OCI-LY1 (cell line): ENCODE results near the gene ESPL1.

Experiments
- H2AFZ ChIP-seq: fragments of 200-600 bp; sonication (generic), shearing (Covaris generic); 2 replicates; pipeline ENCODE4 v1.6.0; 2014; ENCODE audit warnings: antibody characterized with exemption, mild to moderate bottlenecking, low read length
- H3F3A ChIP-seq: fragments of 200-600 bp; sonication (generic), shearing (Covaris generic); 2 replicates; pipeline ENCODE4 v1.6.0; 2014; ENCODE audit warnings: mild to moderate bottlenecking, antibody characterized with exemption, low read length, moderate library complexity; ENCODE audit not compliant: insufficient read depth
- H3K27ac ChIP-seq: fragments of 200-600 bp; sonication (generic); 2 replicates; pipeline ENCODE4 v1.5.1; 2014; ENCODE audit warnings: low read length, mixed run types, mild to moderate bottlenecking, low read depth; ENCODE audit not compliant: poor library complexity, severe bottlenecking
- H3K27me3 ChIP-seq: fragments of 200-600 bp; sonication (generic); 2 replicates; pipeline ENCODE4 v1.6.0; 2014; ENCODE audit warnings: antibody characterized with exemption, mild to moderate bottlenecking, low read length, moderate library complexity; ENCODE audit not compliant: insufficient read depth
- H3K36me3 ChIP-seq: fragments of 200-600 bp; sonication (generic); 2 replicates; pipeline ENCODE4 v1.6.1; 2014; ENCODE audit warnings: mild to moderate bottlenecking, antibody characterized with exemption, low read length, moderate library complexity, mixed read lengths; ENCODE audit not compliant: insufficient read depth
- H3K4me1 ChIP-seq: fragments of 200-600 bp; sonication (generic); 2 replicates; pipeline ENCODE4 v1.5.1; 2014; ENCODE audit warnings: mild to moderate bottlenecking, low read length, moderate library complexity; ENCODE audit not compliant: insufficient read depth, severe bottlenecking
- H3K4me2 ChIP-seq: fragments of 200-600 bp; sonication (generic), shearing (Covaris generic); 2 replicates; pipeline ENCODE4 v1.6.1; 2014; ENCODE audit warnings: low read length
- H3K4me3 ChIP-seq: fragments of 200-600 bp; sonication (generic); 2 replicates; pipeline ENCODE4 v1.5.1; 2014; ENCODE audit warnings: low read length, low read depth, mild to moderate bottlenecking, mixed read lengths; ENCODE audit not compliant: poor library complexity, severe bottlenecking
- H3K79me2 ChIP-seq: fragments of 200-600 bp; shearing (Covaris generic); 2 replicates; pipeline ENCODE4 v1.6.1; 2016; ENCODE audit warnings: mixed run types, low read length, mixed read lengths; ENCODE audit not compliant: insufficient read depth
- H3K9ac ChIP-seq: fragments of 200-600 bp; sonication (generic), shearing (Covaris generic); 2 replicates; pipeline ENCODE4 v1.6.1; 2014; ENCODE audit warnings: mild to moderate bottlenecking, low read length, mixed read lengths
- H3K9me2 ChIP-seq: fragments of 200-600 bp; sonication (generic), shearing (Covaris generic); 2 replicates; pipeline ENCODE4 v1.6.1; 2014; ENCODE audit warnings: low read depth, mild to moderate bottlenecking, low read length, mixed read lengths
- H3K9me3 ChIP-seq: fragments of 200-600 bp; shearing (Covaris generic); 2 replicates; pipeline ENCODE4 v1.6.1; 2014; ENCODE audit warnings: low read length, mixed read lengths
- H4K20me1 ChIP-seq: fragments of 200-600 bp; sonication (generic), shearing (Covaris generic); 2 replicates; pipeline ENCODE4 v1.6.0; 2016; ENCODE audit warnings: mild to moderate bottlenecking, low read length; ENCODE audit not compliant: insufficient read depth
- EZH2 ChIP-seq: fragments of 200-600 bp; sonication (generic), shearing (Covaris generic); IDR thresholded peaks from 2 replicates; pipeline ENCODE4 v1.8.0; 2017; ENCODE audit warnings: borderline replicate concordance, mixed run types, mild to moderate bottlenecking, antibody characterized with exemption, low read length, moderate library complexity, mixed read lengths
- TF ChIP-seq, protein P1 (sequence below): fragments of 200-600 bp; sonication (generic), shearing (Covaris generic); IDR thresholded peaks from 2 replicates; pipeline ENCODE4 v1.5.1; 2017; ENCODE audit warnings: mild to moderate bottlenecking, antibody characterized with exemption, low read length, moderate library complexity, mixed read lengths

ESPL1 gene

DNA sequence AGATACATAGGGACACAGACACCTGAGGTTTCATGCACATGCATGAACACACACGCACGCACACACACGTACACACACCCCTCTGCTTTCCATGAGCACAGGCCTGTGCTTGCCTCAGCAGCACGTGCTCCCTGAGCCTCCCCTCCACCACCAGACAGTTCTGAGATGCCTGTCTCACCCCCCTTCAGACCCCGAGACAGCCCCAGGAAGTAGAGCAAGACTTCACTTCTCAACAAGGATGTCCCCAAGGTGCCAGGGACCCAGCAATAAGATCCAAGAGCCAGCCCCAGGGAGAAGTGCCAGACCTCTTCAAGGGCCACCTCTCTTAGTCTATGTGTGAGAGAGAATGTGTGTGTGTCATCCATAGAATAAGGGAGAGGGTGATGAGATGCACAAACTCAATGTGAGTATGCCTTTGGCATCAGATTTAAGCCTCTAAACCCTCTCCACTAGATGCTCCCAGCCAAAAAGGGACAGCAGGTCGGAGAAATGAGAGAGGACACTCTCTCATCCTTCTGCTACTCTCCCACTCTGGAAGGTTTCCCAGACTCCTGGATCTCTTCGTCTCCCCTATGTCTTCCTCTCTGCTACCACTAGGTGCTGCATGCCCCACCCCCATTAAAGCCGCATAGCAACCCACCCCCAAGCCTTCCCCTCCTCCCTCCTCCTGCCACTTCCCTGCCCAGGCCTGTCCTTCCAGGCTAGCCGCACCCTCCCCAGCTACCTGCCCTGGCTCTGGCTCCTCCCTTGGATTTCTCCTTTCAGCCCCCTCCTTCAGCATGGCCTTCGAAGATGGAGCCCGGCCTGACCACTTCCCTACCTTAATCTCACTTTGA is 43.8 kb upstream of the ESPL1 start:
- Histone ChIP-seq H3K36me3 (no peaks in the 10 kb centered on the region), H2AFZ (no peak overlapping the region), H4K20me1 (no peaks in the 10 kb centered on the region), H3K4me3 (no peak overlapping the region), H3K79me2 (no peaks in the 10 kb centered on the region), H3K9me2 (no peaks in the 10 kb centered on the region), H3K27me3 (no peaks in the 10 kb centered on the region; the same call in 1 of the 2 replicates), H3F3A (no peaks in the 10 kb centered on the region), H3K27ac (no peak overlapping the region), H3K9me3 (no peaks in the 10 kb centered on the region), H3K4me1 (peaks cover 22% of the 10 kb centered on the region), H3K9ac (no peak overlapping the region), H3K4me2 (no peak overlapping the region)
- TF ChIP-seq EZH2 = no peak
- TF ChIP-seq, protein P1, sequence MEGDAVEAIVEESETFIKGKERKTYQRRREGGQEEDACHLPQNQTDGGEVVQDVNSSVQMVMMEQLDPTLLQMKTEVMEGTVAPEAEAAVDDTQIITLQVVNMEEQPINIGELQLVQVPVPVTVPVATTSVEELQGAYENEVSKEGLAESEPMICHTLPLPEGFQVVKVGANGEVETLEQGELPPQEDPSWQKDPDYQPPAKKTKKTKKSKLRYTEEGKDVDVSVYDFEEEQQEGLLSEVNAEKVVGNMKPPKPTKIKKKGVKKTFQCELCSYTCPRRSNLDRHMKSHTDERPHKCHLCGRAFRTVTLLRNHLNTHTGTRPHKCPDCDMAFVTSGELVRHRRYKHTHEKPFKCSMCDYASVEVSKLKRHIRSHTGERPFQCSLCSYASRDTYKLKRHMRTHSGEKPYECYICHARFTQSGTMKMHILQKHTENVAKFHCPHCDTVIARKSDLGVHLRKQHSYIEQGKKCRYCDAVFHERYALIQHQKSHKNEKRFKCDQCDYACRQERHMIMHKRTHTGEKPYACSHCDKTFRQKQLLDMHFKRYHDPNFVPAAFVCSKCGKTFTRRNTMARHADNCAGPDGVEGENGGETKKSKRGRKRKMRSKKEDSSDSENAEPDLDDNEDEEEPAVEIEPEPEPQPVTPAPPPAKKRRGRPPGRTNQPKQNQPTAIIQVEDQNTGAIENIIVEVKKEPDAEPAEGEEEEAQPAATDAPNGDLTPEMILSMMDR = peak; percentile 21; the same call in 1 of the 2 replicates

DNA sequence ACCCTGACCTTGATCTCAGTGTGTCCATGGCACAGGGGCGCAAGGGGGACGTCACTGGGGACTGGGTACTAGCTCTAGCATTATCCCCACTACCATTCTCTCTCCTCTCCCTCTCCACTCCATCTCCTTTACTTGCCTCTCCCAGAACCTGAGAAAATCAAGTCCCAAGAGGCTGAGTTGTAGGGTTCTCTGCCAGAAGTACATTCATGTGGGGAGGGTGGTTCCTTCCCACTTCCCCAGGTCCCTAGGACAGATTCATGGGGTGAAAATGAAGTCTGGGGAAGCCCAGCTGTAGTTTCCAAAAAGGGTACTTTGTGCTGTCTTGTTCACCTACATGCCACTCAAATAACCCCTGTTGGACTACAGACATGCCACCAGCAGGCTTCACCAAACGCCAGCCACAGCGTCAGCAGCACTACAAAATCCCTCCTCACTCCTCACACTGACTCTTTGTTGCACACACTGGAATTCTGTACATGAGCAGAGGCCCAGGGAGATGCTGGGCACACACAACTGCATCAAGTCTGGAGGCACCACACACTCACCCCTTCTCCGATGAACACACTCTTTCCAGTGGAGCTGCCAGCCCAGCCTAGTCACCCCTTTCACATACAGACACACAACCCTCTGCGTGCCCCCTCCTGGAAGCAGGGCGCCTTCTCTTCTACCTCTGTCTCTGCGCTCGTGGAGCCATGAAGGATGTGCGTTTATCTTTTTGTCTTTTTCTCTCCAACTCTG is 43.0 kb upstream of the ESPL1 start:
- Histone ChIP-seq H3K4me1 (peaks cover 14% of the 10 kb centered on the region), H4K20me1 (no peaks in the 10 kb centered on the region), H3K9me2 (no peaks in the 10 kb centered on the region), H3K36me3 (no peaks in the 10 kb centered on the region), H3K9ac (no peak overlapping the region), H2AFZ (no peak overlapping the region), H3K79me2 (no peaks in the 10 kb centered on the region), H3K27me3 (no peaks in the 10 kb centered on the region; the same call in 1 of the 2 replicates), H3K27ac (no peak overlapping the region), H3K9me3 (no peaks in the 10 kb centered on the region), H3K4me3 (no peak overlapping the region), H3F3A (no peaks in the 10 kb centered on the region), H3K4me2 (no peak overlapping the region)
- TF ChIP-seq, protein P1 = no peak
- no peak for TF ChIP-seq EZH2

DNA sequence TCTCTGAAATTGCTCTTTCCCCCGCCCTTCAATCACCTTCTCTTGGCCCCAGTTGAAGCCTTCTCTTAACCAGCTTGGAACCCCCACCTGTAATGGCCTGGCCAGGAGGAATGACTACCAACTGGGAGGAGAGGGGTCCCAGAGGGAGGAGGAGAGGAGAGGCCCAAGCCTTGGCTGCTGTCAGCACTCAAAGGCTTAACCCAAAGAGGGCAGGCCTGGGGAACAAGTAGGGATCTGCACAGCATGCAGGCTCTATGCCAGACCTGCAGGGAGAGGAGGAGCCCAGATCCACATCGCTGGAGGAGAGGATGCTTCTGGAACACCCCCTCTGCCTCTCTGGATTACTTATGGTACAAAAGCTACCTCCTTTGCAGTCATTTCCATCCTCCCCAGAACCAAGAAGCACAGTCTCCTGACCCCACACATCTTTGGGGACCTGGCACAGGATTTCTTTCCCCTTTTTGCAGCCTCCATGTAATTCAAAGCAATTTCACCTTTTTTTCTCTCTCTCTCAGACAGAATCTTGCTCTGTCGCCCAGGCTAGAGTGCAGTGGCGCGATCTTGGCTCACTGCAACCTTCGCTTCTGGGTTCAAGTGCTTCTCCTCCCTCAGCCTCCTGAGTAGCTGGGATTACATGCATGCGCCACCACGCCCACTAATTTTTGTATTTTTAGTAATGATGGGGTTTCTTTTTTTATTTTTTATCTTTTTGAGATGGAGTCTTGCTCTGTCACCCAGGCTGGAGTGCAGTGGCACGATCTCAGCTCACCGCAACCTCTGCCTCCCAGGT is 42.3 kb upstream of the ESPL1 start:
- TF ChIP-seq EZH2 = no peak
- TF ChIP-seq, protein P1 = no peak
- no peaks in the 10 kb centered on the region for H3K9me2 ChIP-seq
- H4K20me1 ChIP-seq = no peaks in the 10 kb centered on the region
- H3K9ac ChIP-seq = no peak overlapping the region
- H3K27me3 ChIP-seq = no peaks in the 10 kb centered on the region; the same call in none of the 2 replicates
- H3K4me1 ChIP-seq = peaks cover 8% of the 10 kb centered on the region
- no peaks in the 10 kb centered on the region for H3F3A ChIP-seq
- H3K79me2 ChIP-seq = no peaks in the 10 kb centered on the region
- no peak overlapping the region for H2AFZ ChIP-seq
- H3K27ac ChIP-seq = no peak overlapping the region
- H3K9me3 ChIP-seq = no peaks in the 10 kb centered on the region
- H3K4me3 ChIP-seq = no peak overlapping the region
- no peak overlapping the region for H3K4me2 ChIP-seq
- H3K36me3 ChIP-seq = no peaks in the 10 kb centered on the region
